Left renal cortex interstitium (tissue), 4 donors: Measurements from ENCODE around the gene NFIA. TPM values are rescaled to one million over a fixed set of nuclear protein-coding genes. Genes with fewer than 3 reads are reported as not detected.

Experiments
- DNase-seq, 4 donors: peaks; one replicate each; pipeline ENCODE4 v3.0.0-alpha.2; 2013; ENCODE audit warnings: low read depth in 4 of 4, low spot score in 2 of 4, missing footprints in 1 of 4
- polyA plus RNA-seq, 4 donors: library from polyadenylated mRNA; unstranded; fragments of 120-200 nt; gene quantifications; one replicate each; pipeline ENCODE4 v1.2.1, GENCODE V29; 2013; ENCODE audit not compliant: insufficient read length in 4 of 4

Gene NFIA
- polyA plus RNA-seq, 4 donors: 15.6 to 19.6 (median 16.0) TPM

DNA sequence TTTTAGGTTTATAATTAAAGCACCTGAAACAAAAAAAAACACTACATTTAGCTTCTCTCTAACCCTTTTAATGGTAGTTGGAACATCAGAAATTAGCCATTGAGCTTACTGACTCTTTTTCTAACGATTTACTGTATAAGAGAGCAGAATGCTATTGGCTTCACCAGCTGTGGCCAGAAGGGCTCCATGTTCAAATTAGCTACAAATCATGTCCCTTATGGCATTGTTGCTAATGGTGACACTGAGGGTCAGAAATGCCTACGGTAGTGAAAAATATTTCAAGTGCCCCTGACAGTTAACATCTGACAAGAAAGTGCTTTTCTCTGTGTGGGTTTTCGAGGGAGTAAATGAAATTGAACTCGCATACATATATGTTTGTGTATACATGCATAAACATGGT lies 232.7 kb downstream of the NFIA start:
- no peak for DNase-seq

DNA sequence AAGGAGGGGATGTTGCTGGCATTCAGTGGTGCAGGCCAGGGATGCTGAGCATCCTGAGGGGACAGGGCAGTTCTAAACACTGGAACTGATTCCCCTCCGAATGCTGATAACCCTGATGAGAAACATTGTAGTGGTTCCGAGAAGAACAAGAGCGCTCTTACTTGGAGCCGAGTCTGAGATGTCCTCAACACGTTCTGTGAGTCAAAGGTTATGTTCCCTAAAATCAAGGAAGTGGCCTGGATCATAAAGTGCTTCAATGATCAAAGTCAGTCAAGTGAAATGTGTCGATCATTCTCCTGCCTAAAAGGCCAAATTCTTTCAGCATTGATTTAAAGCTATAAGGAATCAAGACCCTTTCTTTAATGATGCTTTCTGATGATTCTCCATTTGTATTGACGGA lies 234.1 kb downstream of the NFIA start:
- no peak for DNase-seq

DNA sequence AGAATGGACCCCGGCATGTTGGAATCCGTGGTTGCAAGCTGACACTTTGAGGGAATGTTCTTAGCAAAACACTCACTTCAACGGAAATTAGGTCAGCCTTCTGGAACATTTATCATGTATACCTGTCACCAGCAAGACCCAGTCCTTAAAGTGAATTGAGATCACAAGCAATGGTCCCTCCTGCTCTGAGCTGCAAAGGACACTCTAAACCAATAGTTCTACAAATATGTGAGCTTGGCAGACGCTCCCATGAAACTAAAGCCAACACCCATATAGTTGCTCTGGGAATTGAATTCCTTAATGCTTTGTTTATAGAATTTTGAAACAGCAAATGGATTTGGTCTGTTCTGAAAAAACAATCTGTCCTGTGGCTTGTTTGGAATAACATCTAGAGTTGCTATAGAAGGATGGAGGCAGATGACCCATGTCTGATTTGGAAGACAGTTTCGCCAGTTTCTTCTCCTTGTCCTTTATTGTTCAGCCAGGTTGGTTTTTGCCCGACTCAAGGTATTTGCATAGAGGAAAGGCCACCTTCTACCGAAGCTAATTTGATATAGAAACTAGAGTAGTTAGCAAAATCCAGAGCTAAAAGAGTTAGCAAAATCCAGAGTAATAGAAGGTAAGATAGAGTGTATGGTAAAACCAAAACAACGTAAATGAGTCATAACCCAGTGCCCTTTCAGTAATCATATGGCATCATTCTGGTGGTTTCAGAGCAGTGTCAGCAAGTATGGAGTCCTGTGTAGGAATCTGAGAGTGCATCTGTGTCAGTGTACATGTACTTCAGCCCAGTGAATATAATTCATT lies 236.2 kb downstream of the NFIA start:
- peak in 3 of 4 donors; percentile 58 to 60 (median 59) for DNase-seq

DNA sequence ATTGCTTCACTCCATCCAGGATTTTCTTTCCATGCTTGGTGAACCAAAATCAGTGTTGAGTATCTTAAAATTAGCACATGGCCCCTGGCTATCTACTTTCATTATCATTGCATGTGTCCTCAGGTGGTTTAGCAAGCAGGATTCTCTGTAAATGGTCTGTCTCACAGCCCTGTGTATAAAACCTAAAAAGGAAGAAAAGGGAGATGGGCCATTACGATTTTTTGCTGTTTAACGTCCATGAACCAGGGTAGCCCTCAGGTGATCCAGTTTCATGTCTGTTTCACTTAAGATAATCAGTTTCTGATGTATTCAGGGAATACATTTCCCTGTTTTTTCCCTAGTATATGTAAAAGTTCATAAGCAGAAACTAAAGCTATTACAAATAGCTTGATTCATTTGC lies 238.2 kb downstream of the NFIA start:
- no peak for DNase-seq

DNA sequence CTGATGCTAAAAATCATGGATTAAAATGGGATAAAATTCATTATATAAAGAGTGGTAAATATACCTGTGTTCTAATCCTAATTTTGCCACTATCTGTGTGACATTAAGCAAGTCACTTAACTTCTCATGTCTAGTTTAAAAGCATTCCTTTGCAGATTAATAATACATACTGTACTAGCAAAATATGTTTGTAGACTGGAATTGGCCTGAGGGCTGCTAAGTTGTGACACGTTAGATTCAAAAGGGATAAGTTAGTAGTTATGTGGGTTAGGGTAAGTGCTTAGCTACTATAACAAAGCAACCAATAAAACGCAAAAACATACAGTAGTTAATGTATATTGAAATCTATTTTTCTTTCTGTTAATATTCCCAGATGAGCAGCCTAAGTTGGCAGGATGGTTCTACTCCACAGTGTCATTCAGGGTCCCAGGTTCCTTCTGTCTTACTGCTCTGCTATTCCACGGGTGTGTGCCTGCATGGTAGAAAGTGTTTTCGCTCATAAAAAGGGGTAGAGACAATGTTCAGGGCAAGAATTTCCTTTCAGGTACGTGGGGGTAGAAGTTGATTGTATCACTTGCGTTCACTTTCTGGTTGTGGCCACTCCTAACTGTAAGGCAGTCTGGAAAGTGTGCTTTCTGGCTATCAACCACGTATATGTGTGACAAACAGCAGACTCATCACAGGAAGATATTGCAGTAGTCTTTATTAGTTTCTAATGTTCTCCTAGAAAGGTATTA lies 239.8 kb downstream of the NFIA start:
- no peak for DNase-seq

DNA sequence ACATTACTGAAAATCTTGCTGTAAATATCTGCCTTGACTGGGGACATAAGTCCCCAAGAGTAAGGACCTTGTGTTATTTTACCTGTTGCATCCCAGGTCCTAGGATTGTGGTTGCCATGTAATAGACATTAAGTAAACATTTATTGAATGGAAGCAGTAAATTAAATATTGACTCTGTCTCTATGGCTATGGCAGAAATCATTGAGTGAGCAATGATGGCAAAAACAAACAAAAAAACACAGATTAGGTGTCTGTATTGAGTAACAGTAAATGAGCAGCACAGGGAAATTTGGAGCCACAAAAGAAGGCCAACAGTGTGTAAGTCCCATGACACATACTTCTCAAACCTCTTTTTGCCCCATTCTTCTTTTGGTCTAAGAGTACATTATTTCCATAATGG lies 240.4 kb downstream of the NFIA start:
- DNase-seq: no peak

DNA sequence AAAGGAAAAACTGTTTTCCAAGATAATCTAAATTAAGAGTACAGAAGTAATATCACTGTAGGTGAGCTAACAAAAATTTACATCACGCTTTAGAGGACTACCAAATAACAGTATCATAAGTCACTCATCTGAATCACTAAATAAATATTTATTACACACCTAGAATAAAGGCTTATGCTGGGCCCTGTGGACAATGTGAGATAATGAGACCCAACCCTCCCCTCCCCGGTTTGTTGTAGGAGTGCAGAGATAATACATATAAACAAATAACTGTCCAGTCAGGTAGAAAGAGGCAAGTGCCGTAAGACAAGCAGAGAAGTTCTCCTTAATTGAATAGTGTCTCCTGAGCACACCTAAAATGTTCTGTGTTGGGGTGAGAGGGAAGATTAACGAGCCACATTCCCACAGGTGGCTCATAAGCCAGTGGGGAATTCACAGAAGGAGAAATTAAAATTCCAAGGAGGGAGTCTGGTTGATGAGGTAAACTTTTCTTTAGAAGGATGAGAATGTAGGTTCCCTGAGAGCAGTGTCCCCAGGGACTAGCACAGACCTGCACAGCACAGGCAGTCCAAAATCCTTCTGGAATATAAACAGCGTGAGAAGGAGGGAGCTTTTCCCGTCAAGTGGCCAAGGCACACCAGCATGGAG lies 241.4 kb downstream of the NFIA start:
- DNase-seq: no peak

DNA sequence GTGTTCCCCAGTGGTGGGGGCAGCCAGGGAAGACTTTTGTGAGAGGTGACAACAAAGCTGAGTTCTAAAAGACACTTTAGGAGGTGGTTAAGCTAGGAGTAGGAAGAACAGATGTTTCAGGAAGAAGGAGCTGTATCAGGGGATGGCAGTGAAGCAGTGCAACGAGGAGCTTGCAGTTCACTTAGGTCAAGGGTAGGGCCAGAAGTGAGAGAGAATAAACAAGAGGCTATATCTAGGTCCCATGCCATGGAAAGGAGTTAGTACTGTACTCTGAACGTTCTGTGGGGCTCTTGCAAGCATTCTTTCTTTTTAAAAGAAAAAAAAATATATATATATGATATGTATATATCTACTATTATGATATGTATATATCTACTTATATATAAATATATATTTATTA lies 244.4 kb downstream of the NFIA start:
- DNase-seq: no peak

DNA sequence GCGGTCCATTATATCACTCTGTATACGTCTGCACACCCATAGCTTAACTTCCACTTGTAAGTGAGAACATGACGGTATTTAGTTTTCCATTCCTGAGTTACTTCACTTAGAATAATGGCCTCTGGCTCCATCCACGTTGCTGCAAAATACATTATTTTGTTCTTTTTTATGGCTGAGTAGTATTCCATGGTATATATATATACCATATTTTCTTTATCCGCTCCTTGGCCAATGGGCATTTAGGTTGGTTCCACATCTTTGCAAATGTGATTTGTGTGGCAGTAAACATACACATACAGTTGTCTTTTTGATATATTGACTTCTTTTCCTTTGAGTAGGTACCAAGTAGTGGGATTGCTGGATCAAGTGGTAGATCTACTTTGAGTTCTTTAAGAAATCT lies 245.1 kb downstream of the NFIA start:
- DNase-seq: no peak

DNA sequence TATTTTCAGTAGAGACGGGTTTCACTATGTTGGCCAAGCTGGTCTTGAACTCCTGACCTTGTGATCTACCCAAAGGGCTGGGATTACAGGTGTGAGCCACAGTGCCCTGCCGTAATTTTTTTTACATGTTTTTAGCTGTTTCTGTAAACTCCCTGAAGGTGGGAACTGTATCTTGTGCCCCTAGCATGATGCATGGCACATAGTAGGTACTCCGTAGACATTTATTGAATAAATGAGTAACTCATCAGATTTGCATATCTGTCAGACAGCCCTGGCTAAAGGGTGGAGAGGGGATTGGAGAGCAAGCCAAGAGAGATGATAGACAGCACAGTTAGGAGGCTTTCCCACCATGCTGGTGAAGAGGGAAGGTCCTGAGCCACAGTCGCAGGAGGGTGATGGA lies 247.2 kb downstream of the NFIA start:
- no peak for DNase-seq

DNA sequence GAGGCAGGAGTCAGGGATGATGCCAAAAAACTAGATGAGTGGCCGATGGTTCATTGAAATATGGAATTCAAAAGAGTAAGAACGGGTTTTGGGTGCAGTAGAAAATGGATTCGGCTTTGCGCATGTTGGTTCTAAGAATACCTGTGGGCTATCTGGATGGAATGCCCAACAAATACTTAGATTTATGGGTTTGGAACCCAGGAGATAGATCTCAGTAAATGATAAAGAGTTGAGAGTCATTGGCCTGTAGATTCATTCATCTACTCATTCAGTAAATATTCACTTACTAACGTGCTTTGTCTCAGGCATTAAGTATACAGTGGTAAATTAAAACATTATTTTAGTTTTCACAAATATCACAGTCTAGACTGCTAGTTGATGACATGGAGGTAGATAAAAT lies 247.7 kb downstream of the NFIA start:
- no peak for DNase-seq

DNA sequence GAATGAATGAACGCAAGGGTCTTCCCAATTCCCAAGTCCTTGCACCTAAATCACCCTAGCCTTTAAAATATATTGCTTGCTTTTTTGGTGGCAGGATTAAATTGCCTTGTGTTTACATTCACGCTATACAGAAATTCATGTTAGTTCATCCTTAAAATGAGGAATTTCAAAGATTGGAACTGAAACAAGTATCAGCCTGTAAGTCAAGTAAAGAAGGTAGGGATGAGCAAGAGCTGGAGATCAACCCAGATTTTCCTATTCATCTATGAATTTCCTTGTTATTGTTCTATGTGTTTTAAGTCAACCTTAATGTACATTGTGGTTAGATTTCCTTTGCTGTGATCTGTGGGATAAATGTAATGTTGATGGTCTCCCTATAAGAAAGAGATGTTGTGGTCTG lies 248.2 kb downstream of the NFIA start:
- DNase-seq: no peak

DNA sequence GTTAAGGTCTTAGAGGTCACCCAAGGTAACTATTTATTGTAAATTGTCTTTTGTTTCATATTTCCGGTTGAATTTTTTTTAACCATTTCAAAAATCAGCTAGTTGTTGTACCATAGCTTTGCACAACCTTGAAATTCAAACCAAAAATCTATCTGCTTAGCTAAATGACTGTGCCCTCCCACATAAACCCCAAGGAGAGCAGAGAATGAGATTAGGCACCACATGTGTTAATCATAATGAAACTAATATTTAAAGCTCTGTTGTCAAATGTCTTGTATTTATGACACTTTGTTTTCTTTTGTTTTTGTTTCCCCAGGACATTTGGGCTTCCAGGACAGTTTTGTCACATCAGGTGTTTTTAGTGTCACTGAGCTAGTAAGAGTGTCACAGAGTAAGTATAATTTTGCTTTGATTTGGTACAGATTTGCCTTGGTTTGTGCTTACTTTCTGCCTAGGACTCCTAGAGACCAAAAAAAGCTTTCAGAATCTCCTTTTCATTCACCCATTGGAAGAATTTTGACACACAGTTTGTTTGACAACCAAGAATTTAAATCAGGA lies 249.9 kb downstream of the NFIA start:
- DNase-seq: no peak

DNA sequence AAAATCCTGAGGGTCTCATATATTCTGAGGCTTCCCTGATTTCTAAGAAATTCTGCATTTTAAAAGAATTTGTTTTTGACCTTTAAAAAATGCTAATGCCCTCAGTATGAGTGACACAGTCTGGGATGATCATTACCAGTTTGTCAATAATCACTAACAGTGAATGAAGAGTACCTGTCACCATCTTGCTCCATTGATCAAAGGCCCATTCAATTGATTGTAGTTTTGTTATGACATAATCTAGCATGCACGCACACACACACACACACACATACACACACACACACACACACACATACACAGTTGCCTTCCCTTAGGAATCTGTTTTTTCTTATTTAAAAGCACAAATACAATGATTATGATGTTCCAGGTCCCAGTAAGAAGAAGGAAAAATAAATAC lies 250.4 kb downstream of the NFIA start:
- no peak for DNase-seq

DNA sequence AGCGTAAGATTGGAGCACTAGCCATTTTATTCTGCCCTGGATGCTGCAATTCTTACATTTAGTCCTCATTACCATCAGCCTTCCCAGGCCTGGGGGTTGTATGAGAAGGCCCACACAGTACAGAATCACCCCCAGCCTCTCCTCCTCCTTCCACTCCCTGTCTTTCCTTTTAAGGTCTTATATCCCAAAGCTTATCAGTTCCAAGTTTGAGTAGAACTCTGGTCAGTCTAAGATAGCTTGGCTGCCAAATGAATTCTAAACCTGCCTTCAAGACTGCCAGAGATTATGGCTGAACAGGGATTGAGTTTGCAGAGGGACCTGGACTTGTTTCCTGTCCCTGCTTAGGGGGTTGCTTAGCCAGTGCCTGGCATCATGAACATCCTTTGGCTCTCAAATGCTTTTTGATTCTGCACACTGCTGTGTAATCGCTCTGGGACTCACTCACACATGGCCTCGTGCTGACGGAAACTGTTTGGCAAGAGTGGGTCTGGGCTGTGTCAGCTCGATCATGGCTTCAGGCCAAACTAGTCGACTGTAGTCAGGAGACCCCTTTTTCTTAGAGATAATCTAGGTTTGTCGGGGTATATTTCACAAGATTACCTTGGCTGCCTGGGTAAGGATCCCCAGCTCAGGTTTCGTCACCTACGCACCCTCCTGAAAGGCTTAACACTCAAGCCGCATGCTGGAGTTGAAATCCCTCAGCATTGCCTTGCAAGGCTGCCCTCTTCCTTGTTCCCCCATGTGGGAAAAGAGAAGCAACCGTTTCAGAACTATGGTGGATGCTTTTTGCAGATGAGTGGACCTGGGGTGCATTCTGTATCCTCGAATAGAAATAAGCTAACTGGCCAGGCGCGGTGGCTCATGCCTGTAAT lies 252.6 kb downstream of the NFIA start:
- DNase-seq: no peak

DNA sequence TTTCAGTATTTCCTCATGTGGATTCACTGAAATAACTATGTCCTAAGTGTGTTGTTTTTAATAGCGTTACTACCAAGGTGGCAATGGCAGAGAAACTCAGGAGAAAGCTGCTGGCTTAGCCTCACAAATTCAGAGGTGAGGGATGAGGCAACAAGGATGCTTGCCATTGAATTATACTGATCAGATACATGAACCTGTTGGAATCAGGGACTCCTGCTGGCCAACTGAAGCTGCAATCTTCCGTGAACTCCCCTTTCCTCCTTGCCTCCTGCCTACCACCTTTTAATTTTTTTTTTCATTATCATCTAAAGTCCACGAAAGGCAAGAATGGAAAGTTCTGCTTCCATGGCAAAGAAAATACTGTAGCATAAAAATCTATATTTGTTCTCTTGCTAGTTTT lies 254.7 kb downstream of the NFIA start:
- no peak for DNase-seq

DNA sequence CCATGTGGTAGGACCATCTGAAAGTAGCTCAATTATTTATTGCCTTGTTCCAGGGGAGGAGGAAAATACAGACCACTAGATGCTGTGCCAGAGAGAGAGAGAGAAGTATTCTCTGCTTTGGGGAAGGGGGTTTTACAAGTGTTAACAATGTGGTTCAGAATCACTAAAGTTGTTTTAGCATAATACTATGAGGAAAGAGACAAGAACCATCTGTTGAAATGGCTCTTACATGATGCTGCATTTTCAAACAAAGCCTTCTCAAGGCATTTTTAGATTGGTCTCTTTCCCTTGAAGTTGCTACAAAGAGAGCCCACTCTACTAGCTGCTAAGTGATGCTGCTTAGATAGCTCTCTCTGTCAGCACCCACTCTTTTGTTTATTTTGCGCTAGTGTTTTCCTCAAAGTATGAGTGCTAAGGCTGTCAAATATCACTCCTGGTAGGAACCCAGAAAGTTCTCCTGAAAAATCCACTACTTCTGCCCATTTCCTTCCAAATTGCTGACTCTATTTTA lies 255.1 kb downstream of the NFIA start:
- DNase-seq: peak in 1 of 4 donors; percentile 43

DNA sequence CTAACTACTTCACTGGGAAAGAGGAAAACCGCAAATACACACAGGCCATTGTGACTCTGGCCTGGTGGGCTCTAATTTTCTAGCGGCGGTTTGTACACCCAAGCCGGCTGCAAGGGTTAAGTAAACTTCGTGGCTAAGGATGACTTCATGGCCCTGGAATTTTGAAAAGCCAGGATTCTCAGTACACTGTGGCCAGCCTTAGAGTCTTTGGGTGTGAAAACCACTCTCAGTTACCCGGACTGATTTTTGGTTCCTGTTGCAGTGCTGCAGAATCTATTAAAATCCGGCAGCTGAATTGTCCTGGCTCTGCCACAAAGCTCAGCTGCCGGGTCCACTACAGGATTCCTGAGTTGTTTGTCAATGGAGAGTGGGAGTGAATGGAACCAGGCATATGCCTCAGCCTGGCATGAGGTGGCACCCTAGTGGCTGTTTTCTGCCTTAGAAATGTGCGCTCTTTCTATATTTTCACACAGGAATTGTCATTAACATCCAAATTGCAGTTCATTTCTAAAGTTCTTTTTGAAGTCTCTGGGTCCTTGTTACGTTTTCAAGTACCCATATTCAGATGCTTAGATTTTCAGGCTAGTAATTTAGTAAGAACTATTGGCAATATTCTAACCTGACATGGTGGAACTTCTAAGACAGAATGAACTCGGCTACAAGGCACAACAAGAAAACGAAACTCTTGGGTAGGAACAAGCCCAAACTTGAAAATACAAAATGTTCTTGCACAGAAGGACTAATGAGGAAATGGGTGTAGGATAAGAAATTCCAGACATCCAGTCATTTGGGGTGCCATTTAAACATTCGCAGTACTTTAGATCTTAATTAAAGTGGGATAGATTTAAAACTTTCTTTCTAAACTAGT lies 255.9 kb downstream of the NFIA start:
- DNase-seq: peak in 1 of 4 donors; percentile 72

DNA sequence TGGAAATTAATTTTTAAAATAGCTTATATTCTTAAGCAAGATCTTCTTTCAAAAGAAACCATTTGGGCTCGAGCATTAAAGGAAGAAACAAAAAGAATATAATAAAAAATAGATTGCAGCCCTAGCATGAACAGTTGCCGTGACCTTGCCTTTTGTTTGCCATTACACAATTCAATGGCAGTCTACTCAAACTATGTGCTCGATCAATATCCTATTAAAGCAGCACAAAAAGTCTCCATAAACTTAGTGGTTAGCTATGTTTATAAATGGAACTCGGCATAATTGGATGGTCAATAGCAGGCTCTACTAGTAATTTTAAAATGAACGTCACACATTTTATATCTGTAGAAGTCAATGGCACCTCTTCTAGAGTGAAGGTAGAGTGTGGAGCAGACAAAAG lies 256.5 kb downstream of the NFIA start:
- DNase-seq: no peak
